ENCODE measurements around the gene DAZ4.
"Not testable (repeated sequence)": the region's sequence is repeated elsewhere in the genome, so short reads cannot be mapped to it uniquely, and the experiment has no call there.

Gene DAZ4

GRCh38 chrY:24833619-24834018 is at the start of gene DAZ4:
TSS of gene DAZ4 (plus strand) at chrY:24833919. CDS start at chrY:24834127, 208 bp downstream.
- not testable (repeated sequence) for DNase-seq

- not testable (repeated sequence) for DNase-seq
These were observed 20.4 kb upstream of the DAZ4 start, which contains the start of gene DAZ3 for GRCh38 chrY:24813293-24813692. TSS of gene DAZ3 (minus strand) at chrY:24813393. CDS start at chrY:24813185, 208 bp downstream.

- DNase-seq = not testable (repeated sequence)
These were observed 11.9 kb upstream of the DAZ4 start for GRCh38 chrY:24821836-24822235.

GRCh38 chrY:24824184-24824879 is 9.4 kb upstream of the DAZ4 start:
- DNase-seq = not testable (repeated sequence)

- DNase-seq = not testable (repeated sequence)
These were observed 8.7 kb upstream of the DAZ4 start for GRCh38 chrY:24825069-24825468.

Data from NCI-H748 treated with DMSO at 0.1 percent for 48 hours (cell line).